ENCODE measurements around the gene ADGRF5.

Gene ADGRF5

DNA sequence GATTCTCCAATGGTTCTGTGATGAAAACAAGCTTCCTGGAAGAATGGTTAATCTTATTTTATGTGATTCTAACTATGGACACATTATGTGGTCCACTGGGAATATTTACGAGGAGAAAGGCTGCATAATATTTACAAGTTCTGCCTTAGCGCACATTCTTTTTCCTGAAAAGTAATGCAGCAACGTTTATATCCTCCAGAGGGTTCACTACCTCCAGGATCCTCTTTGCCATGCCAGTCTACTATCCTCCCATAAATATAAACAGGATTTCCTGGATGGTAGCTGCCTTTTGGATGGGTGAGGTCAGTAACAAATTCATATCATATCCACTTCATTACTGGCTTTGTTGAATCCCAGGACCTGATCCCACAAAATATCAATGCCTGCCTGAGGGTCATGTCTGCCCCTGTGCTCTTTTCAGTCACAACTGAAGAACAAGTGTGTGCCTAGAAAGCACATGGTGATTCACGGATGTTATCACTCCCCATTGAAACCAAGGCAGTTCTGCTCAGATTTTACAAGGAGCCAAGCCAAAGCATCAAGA, 30.4 kb downstream of the ADGRF5 start:
- DNase-seq (ENCODE audit: low spot score), result no peak
- TF ChIP-seq, protein P1, sequence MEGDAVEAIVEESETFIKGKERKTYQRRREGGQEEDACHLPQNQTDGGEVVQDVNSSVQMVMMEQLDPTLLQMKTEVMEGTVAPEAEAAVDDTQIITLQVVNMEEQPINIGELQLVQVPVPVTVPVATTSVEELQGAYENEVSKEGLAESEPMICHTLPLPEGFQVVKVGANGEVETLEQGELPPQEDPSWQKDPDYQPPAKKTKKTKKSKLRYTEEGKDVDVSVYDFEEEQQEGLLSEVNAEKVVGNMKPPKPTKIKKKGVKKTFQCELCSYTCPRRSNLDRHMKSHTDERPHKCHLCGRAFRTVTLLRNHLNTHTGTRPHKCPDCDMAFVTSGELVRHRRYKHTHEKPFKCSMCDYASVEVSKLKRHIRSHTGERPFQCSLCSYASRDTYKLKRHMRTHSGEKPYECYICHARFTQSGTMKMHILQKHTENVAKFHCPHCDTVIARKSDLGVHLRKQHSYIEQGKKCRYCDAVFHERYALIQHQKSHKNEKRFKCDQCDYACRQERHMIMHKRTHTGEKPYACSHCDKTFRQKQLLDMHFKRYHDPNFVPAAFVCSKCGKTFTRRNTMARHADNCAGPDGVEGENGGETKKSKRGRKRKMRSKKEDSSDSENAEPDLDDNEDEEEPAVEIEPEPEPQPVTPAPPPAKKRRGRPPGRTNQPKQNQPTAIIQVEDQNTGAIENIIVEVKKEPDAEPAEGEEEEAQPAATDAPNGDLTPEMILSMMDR (IDR thresholded peaks at IDR 0.05; ENCODE audit: extremely low read depth, insufficient read depth, missing control alignments), result no peak
- in situ Hi-C loops (cut with MboI; ENCODE audit: low pct_unique_long_range_greater_than_20kb, low sequenced_read_pairs, unreplicated experiment), result no loop called here

DNA sequence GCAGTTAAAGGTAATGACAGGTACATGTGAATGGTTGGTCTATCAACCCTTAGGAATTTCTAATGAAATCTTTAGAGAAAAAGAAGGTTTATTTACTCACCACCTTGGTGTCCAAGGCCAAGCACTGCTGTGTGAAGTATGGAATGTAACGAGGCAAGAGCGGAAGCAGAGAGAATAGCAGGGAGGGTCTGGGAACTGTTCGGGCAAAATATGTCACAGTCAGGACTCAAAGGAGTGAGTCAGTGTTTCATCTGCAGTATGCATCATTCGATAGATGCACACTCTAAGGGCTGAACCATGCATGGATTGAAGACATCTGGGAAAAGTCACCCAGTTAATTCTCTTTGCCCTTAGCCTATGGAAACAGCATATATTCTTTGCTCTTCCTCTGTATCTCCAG, 33.2 kb downstream of the ADGRF5 start:
- in situ Hi-C loops (cut with MboI; ENCODE audit: low pct_unique_long_range_greater_than_20kb, low sequenced_read_pairs, unreplicated experiment), result no loop called here
- TF ChIP-seq, protein P1 (IDR thresholded peaks at IDR 0.05; ENCODE audit: extremely low read depth, insufficient read depth, missing control alignments), result no peak
- no peak for DNase-seq (ENCODE audit: low spot score)

- TF ChIP-seq, protein P1 (IDR thresholded peaks at IDR 0.05; ENCODE audit: extremely low read depth, insufficient read depth, missing control alignments), result no peak
- in situ Hi-C loops (cut with MboI; ENCODE audit: low pct_unique_long_range_greater_than_20kb, low sequenced_read_pairs, unreplicated experiment), result no loop called here
- DNase-seq (ENCODE audit: low spot score), result no peak
Observed at GRCh38 chr6:46888031-46888430, 33.7 kb downstream of the ADGRF5 start.

- in situ Hi-C loops (cut with MboI; ENCODE audit: low pct_unique_long_range_greater_than_20kb, low sequenced_read_pairs, unreplicated experiment), result no loop called here
- TF ChIP-seq, protein P1 (IDR thresholded peaks at IDR 0.05; ENCODE audit: extremely low read depth, insufficient read depth, missing control alignments), result no peak
- no peak for DNase-seq (ENCODE audit: low spot score)
Observed at GRCh38 chr6:46882645-46883044, 39.1 kb downstream of the ADGRF5 start.

DNA sequence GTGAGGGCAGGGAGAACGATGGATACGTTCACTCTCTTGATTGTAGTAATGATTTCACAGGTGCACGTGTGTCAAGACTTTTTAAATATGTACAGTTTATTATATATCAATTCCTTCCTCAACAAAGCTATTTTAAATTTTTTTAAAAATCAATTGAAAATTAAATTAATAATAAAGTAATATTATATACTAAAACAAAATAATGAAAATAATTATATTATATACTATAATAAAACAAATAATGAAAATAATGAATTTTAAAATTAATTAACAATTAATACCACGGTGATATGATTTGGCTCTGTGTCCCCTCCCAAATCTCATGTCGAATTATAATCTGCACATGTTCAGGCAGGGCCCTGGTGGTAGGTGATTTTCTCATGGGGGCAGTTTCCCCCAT, 42.7 kb downstream of the ADGRF5 start:
- no peak for DNase-seq (ENCODE audit: low spot score)
- in situ Hi-C loops (cut with MboI; ENCODE audit: low pct_unique_long_range_greater_than_20kb, low sequenced_read_pairs, unreplicated experiment), result no loop called here

DNA sequence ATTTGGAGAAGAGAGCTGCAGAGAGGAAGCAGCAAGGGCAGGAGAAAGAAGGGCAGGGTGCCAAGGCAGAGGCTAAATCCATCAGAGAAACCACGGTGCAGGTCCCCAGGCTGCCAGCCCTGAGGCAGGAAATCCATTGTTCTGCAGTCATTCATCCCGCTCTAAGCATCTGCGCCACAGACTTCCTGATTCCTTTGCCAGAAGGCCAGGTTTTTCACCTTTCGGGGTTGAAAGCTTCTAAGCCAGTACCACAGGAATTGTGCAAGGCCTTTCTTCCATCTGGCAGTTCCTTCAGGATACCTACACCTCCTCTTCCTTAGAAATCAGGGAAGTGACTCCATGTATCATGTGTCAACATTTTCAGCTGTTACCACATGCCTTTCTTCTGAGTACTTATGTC, 45.6 kb downstream of the ADGRF5 start:
- in situ Hi-C loops (cut with MboI; ENCODE audit: low pct_unique_long_range_greater_than_20kb, low sequenced_read_pairs, unreplicated experiment), result no loop called here
- no peak for DNase-seq (ENCODE audit: low spot score)
- TF ChIP-seq, protein P1 (IDR thresholded peaks at IDR 0.05; ENCODE audit: extremely low read depth, insufficient read depth, missing control alignments), result no peak

More for the DNA sequence above, 42.7 kb downstream of the ADGRF5 start:
- TF ChIP-seq, protein P1 (IDR thresholded peaks at IDR 0.05; ENCODE audit: extremely low read depth, insufficient read depth, missing control alignments), result no peak

- in situ Hi-C loops (cut with MboI; ENCODE audit: low pct_unique_long_range_greater_than_20kb, low sequenced_read_pairs, unreplicated experiment), result no loop called here
- TF ChIP-seq, protein P1 (IDR thresholded peaks at IDR 0.05; ENCODE audit: extremely low read depth, insufficient read depth, missing control alignments), result no peak
- no peak for DNase-seq (ENCODE audit: low spot score)
Observed at GRCh38 chr6:46867411-46867810, 54.3 kb downstream of the ADGRF5 start.

All from GM13977 (cell line).